BLaER1 (cell line): ENCODE measurements around the gene NME4.
A peak's percentile ranks its signal among the peaks of the same experiment; 100 is the strongest.

ENCODE experiments used
- H3K27ac ChIP-seq: shearing (Covaris generic); formaldehyde crosslinking; 2 replicates; pipeline ENCODE4 v1.8.1; 2022
- H3K27me3 ChIP-seq: shearing (Covaris generic); formaldehyde crosslinking; 2 replicates; pipeline ENCODE4 v1.8.1; 2022
- H3K36me3 ChIP-seq: shearing (Covaris generic); formaldehyde crosslinking; 2 replicates; pipeline ENCODE4 v1.8.1; 2022
- H3K4me1 ChIP-seq: shearing (Covaris generic); formaldehyde crosslinking; 2 replicates; pipeline ENCODE4 v1.8.1; 2022
- H3K4me2 ChIP-seq: shearing (Covaris generic); formaldehyde crosslinking; 2 replicates; pipeline ENCODE4 v1.8.1; 2022
- H3K4me3 ChIP-seq: shearing (Covaris generic); formaldehyde crosslinking; 2 replicates; pipeline ENCODE4 v1.8.1; 2022
- H3K9ac ChIP-seq: shearing (Covaris generic); formaldehyde crosslinking; 2 replicates; pipeline ENCODE4 v1.8.1; 2022
- H3K9me3 ChIP-seq: shearing (Covaris generic); formaldehyde crosslinking; 2 replicates; pipeline ENCODE4 v1.8.1; 2022
- H4K20me1 ChIP-seq: shearing (Covaris generic); formaldehyde crosslinking; 2 replicates; pipeline ENCODE4 v1.8.1; 2022
- Cebpa-rat ChIP-seq: shearing (Covaris generic); IDR thresholded peaks from 2 replicates; pipeline ENCODE4 v1.8.1; 2022

Gene NME4

GRCh38 chr16:370443-370842, 26.6 kb upstream of the NME4 start, which contains the start of gene MRPL28:
TSS of gene MRPL28 (minus strand) at chr16:370538. CDS start at chr16:370218, 320 bp downstream.
- Histone ChIP-seq H3K4me2 (peak within 1 kb of the TSS; percentile 95), H3K36me3 (peaks cover 69% of the 10 kb centered on the region)
- TF ChIP-seq Cebpa-rat, result no peak

GRCh38 chr16:370979-371514, 26.0 kb upstream of the NME4 start:
- no peak for TF ChIP-seq Cebpa-rat
- peak overlapping the region; percentile 52 for H3K4me3 ChIP-seq
- H3K9ac ChIP-seq, result peak overlapping the region; percentile 53; the same call in 1 of the 2 replicates
- H3K4me2 ChIP-seq, result peak overlapping the region; percentile 94
- peak overlapping the region; percentile 64; the same call in 1 of the 2 replicates for H3K27ac ChIP-seq
- peaks cover 62% of the 10 kb centered on the region for H3K4me1 ChIP-seq
- H4K20me1 ChIP-seq, result peaks cover 40% of the 10 kb centered on the region
- H3K36me3 ChIP-seq, result peaks cover 75% of the 10 kb centered on the region
- no peaks in the 10 kb centered on the region for H3K27me3 ChIP-seq
- no peaks in the 10 kb centered on the region for H3K9me3 ChIP-seq

More at GRCh38 chr16:370443-370842, 26.6 kb upstream of the NME4 start, which contains the start of gene MRPL28:
- Histone ChIP-seq H3K9ac (peak within 1 kb of the TSS; percentile 75), H3K4me1 (peaks cover 68% of the 10 kb centered on the region), H3K9me3 (no peaks in the 10 kb centered on the region), H4K20me1 (peaks cover 40% of the 10 kb centered on the region), H3K27ac (peak within 1 kb of the TSS; percentile 64; the same call in 1 of the 2 replicates), H3K4me3 (peak within 1 kb of the TSS; percentile 62), H3K27me3 (no peaks in the 10 kb centered on the region)

GRCh38 chr16:371515-372301, 25.3 kb upstream of the NME4 start:
- peaks cover 75% of the 10 kb centered on the region for H3K36me3 ChIP-seq
- no peaks in the 10 kb centered on the region for H3K27me3 ChIP-seq
- no peak for TF ChIP-seq Cebpa-rat
- H3K4me1 ChIP-seq, result peaks cover 55% of the 10 kb centered on the region
- peak overlapping the region; percentile 52; the same call in 1 of the 2 replicates for H3K4me3 ChIP-seq
- H4K20me1 ChIP-seq, result peaks cover 38% of the 10 kb centered on the region
- peak overlapping the region; percentile 64 for H3K27ac ChIP-seq
- peak overlapping the region; percentile 94 for H3K4me2 ChIP-seq
- no peaks in the 10 kb centered on the region for H3K9me3 ChIP-seq
- peak overlapping the region; percentile 53; the same call in 1 of the 2 replicates for H3K9ac ChIP-seq

- Histone ChIP-seq H3K4me2 (peak overlapping the region; percentile 94), H3K4me1 (peaks cover 48% of the 10 kb centered on the region)
- TF ChIP-seq Cebpa-rat, result no peak
Measured at GRCh38 chr16:372302-372983, 24.6 kb upstream of the NME4 start.

GRCh38 chr16:373020-373598, 23.9 kb upstream of the NME4 start:
- no peak for TF ChIP-seq Cebpa-rat
- Histone ChIP-seq H3K9ac (no peak overlapping the region), H4K20me1 (peaks cover 37% of the 10 kb centered on the region), H3K36me3 (peaks cover 73% of the 10 kb centered on the region), H3K4me2 (peak overlapping the region; percentile 94; the same call in 1 of the 2 replicates), H3K4me1 (peaks cover 45% of the 10 kb centered on the region), H3K9me3 (no peaks in the 10 kb centered on the region), H3K27ac (no peak overlapping the region), H3K27me3 (no peaks in the 10 kb centered on the region), H3K4me3 (no peak overlapping the region)

More at GRCh38 chr16:372302-372983, 24.6 kb upstream of the NME4 start:
- Histone ChIP-seq H3K36me3 (peaks cover 75% of the 10 kb centered on the region), H3K9me3 (no peaks in the 10 kb centered on the region), H3K27me3 (no peaks in the 10 kb centered on the region), H3K9ac (peak overlapping the region; percentile 53; the same call in 1 of the 2 replicates), H3K27ac (peak overlapping the region; percentile 64), H3K4me3 (0 out of 2 replicates have a peak overlapping the region, but pooled peaks have one; percentile 13), H4K20me1 (peaks cover 38% of the 10 kb centered on the region)

- peaks cover 39% of the 10 kb centered on the region for H3K4me1 ChIP-seq
- H3K4me3 ChIP-seq, result no peak overlapping the region
- TF ChIP-seq Cebpa-rat, result no peak
- H3K27ac ChIP-seq, result no peak overlapping the region
- H3K27me3 ChIP-seq, result no peaks in the 10 kb centered on the region
- no peak overlapping the region for H3K9ac ChIP-seq
- H3K4me2 ChIP-seq, result no peak overlapping the region
- peaks cover 33% of the 10 kb centered on the region for H4K20me1 ChIP-seq
- peaks cover 64% of the 10 kb centered on the region for H3K36me3 ChIP-seq
- no peaks in the 10 kb centered on the region for H3K9me3 ChIP-seq
Measured at GRCh38 chr16:373848-374615, 23.0 kb upstream of the NME4 start.

- no peak for TF ChIP-seq Cebpa-rat
- Histone ChIP-seq H3K4me3 (no peak overlapping the region), H3K9ac (no peak overlapping the region), H3K36me3 (peaks cover 59% of the 10 kb centered on the region), H3K4me1 (peaks cover 37% of the 10 kb centered on the region), H3K9me3 (no peaks in the 10 kb centered on the region), H4K20me1 (peaks cover 33% of the 10 kb centered on the region), H3K4me2 (no peak overlapping the region), H3K27ac (no peak overlapping the region), H3K27me3 (no peaks in the 10 kb centered on the region)
Measured at GRCh38 chr16:374616-374926, 22.4 kb upstream of the NME4 start.

- H3K9me3 ChIP-seq, result no peaks in the 10 kb centered on the region
- H3K4me1 ChIP-seq, result peaks cover 39% of the 10 kb centered on the region
- no peaks in the 10 kb centered on the region for H3K27me3 ChIP-seq
- peaks cover 59% of the 10 kb centered on the region for H3K36me3 ChIP-seq
- no peak for TF ChIP-seq Cebpa-rat
- no peak overlapping the region for H3K27ac ChIP-seq
- H3K4me2 ChIP-seq, result no peak overlapping the region
- H3K4me3 ChIP-seq, result no peak overlapping the region
- peaks cover 36% of the 10 kb centered on the region for H4K20me1 ChIP-seq
- H3K9ac ChIP-seq, result no peak overlapping the region
Measured at GRCh38 chr16:375212-375611, 21.8 kb upstream of the NME4 start.
